ENCODE measurements around the gene PPP2R1A. TPM values are rescaled to one million over a fixed set of nuclear protein-coding genes. Genes with fewer than 3 reads are reported as not detected.

PPP2R1A gene
- total RNA-seq, 1 donor from 2014 or later: 332 TPM

DNA sequence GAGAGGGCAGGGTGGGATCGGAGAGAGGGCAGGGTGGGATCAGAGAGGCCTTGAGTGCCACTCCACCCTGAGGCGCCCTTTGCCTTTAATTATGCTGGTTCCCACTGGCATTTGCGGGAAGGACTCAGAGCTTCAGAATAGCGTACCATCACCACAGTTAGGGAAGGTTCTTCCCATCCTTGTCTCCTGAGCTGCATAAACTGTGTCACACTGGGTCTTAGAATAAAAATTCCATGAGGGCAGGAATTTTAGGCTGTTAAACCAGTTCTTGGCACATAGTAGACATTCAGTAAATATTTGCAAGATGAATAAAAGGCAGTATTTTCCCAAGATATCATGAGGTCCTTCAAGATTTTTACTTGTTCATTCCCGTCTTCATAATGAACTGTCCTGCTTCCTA lies 24.4 kb downstream of the PPP2R1A start:
- Mint-ChIP-seq H3K27ac (ENCODE audit: unreplicated experiment) (no peak overlapping the region), H3K4me3 (ENCODE audit: unreplicated experiment) (no peak overlapping the region), H3K4me1 (ENCODE audit: low read depth, unreplicated experiment) (no peaks in the 10 kb centered on the region), H3K36me3 (ENCODE audit: low read depth, unreplicated experiment) (peaks cover 43% of the 10 kb centered on the region), H3K27me3 (ENCODE audit: low read depth, unreplicated experiment) (no peaks in the 10 kb centered on the region), H3K9me3 (ENCODE audit: unreplicated experiment) (peaks cover 2% of the 10 kb centered on the region)
- Histone ChIP-seq H3K79me2 (ENCODE audit: insufficient read depth, low read length) (peaks cover 24% of the 10 kb centered on the region), H2AFZ (ENCODE audit: low read depth, low read length) (no peak overlapping the region), H4K20me1 (ENCODE audit: insufficient read depth, low read length) (peaks cover 35% of the 10 kb centered on the region), H3K27me3 (ENCODE audit: insufficient read depth, low read length) (no peaks in the 10 kb centered on the region), H3K4me3 (ENCODE audit: insufficient read depth, low read depth, low read length) (no peak overlapping the region), H3K4me2 (ENCODE audit: low read length) (no peak overlapping the region), H3K27ac (ENCODE audit: low read depth, low read length) (no peak overlapping the region), H3K36me3 (ENCODE audit: insufficient read depth, low read length) (peaks cover 68% of the 10 kb centered on the region), H3K9ac (ENCODE audit: low read length) (no peak overlapping the region), H3K9me3 (ENCODE audit: insufficient read depth, low read depth, low read length) (no peaks in the 10 kb centered on the region), H3K4me1 (ENCODE audit: insufficient read depth, low read length) (no peaks in the 10 kb centered on the region)
- peak; percentile 10 for DNase-seq (ENCODE audit: low read depth)
- no peak for FAIRE-seq
- no peak for TF ChIP-seq EZH2 (IDR thresholded peaks at IDR 0.05; ENCODE audit: insufficient read depth, low read length)
- TF ChIP-seq, protein P1, sequence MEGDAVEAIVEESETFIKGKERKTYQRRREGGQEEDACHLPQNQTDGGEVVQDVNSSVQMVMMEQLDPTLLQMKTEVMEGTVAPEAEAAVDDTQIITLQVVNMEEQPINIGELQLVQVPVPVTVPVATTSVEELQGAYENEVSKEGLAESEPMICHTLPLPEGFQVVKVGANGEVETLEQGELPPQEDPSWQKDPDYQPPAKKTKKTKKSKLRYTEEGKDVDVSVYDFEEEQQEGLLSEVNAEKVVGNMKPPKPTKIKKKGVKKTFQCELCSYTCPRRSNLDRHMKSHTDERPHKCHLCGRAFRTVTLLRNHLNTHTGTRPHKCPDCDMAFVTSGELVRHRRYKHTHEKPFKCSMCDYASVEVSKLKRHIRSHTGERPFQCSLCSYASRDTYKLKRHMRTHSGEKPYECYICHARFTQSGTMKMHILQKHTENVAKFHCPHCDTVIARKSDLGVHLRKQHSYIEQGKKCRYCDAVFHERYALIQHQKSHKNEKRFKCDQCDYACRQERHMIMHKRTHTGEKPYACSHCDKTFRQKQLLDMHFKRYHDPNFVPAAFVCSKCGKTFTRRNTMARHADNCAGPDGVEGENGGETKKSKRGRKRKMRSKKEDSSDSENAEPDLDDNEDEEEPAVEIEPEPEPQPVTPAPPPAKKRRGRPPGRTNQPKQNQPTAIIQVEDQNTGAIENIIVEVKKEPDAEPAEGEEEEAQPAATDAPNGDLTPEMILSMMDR (IDR thresholded peaks at IDR 0.05; ENCODE audit: insufficient read depth, low read depth, low read length): no peak

DNA sequence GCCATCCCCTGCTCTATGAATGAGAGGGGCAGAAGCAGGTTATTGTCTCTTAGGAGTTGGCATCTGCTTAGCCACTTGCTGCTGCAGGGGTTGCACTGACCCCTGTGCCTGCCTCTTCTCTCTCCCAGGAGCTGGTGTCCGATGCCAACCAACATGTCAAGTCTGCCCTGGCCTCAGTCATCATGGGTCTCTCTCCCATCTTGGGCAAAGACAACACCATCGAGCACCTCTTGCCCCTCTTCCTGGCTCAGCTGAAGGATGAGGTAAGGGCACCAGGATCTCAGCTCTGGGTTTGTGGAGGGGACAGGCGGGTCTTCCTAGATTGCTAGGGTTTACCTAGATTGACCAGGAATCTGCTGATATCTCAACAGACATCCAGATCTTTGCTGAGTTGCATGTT lies 26.5 kb downstream of the PPP2R1A start:
- H2AFZ ChIP-seq (ENCODE audit: low read depth, low read length): no peak overlapping the region
- H3K27me3 ChIP-seq (ENCODE audit: insufficient read depth, low read length): no peaks in the 10 kb centered on the region
- Mint-ChIP-seq H3K27ac (ENCODE audit: unreplicated experiment) (no peak overlapping the region), H3K4me3 (ENCODE audit: unreplicated experiment) (no peak overlapping the region), H3K27me3 (ENCODE audit: low read depth, unreplicated experiment) (no peaks in the 10 kb centered on the region), H3K9me3 (ENCODE audit: unreplicated experiment) (peaks cover 1% of the 10 kb centered on the region), H3K4me1 (ENCODE audit: low read depth, unreplicated experiment) (no peaks in the 10 kb centered on the region), H3K36me3 (ENCODE audit: low read depth, unreplicated experiment) (peaks cover 48% of the 10 kb centered on the region)
- DNase-seq (ENCODE audit: low read depth) (no peak), FAIRE-seq (no peak)
- H3K9me3 ChIP-seq (ENCODE audit: insufficient read depth, low read depth, low read length): no peaks in the 10 kb centered on the region
- no peak overlapping the region for H3K27ac ChIP-seq (ENCODE audit: low read depth, low read length)
- peaks cover 41% of the 10 kb centered on the region for H4K20me1 ChIP-seq (ENCODE audit: insufficient read depth, low read length)
- no peaks in the 10 kb centered on the region for H3K4me1 ChIP-seq (ENCODE audit: insufficient read depth, low read length)
- H3K4me3 ChIP-seq (ENCODE audit: insufficient read depth, low read depth, low read length): no peak overlapping the region
- H3K36me3 ChIP-seq (ENCODE audit: insufficient read depth, low read length): peaks cover 75% of the 10 kb centered on the region
- H3K4me2 ChIP-seq (ENCODE audit: low read length): no peak overlapping the region
- H3K79me2 ChIP-seq (ENCODE audit: insufficient read depth, low read length): peaks cover 11% of the 10 kb centered on the region
- TF ChIP-seq, protein P1 (IDR thresholded peaks at IDR 0.05; ENCODE audit: insufficient read depth, low read depth, low read length): no peak
- TF ChIP-seq EZH2 (IDR thresholded peaks at IDR 0.05; ENCODE audit: insufficient read depth, low read length): no peak
- no peak overlapping the region for H3K9ac ChIP-seq (ENCODE audit: low read length)

DNA sequence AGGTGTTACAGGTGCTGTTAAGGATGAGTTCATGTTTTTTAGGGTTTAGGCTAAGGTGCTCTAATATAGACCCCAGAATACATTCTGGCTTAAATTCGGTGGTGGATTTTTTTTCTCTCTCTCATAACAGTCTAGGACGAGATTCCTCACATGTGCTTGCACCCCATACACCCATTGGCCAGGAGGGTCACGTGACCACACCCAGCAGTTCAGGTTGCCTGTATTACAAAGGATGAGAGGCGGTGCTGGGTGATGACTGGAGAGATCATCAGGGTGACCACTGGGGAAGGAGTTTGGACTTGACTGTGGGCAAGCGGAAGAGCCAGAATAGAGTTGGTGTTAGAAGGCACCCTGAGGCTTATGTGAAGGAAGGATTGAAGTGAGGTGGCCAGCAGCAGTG lies 27.7 kb downstream of the PPP2R1A start:
- peaks cover 76% of the 10 kb centered on the region for H3K36me3 ChIP-seq (ENCODE audit: insufficient read depth, low read length)
- H3K9me3 ChIP-seq (ENCODE audit: insufficient read depth, low read depth, low read length): no peaks in the 10 kb centered on the region
- no peak overlapping the region for H3K27ac ChIP-seq (ENCODE audit: low read depth, low read length)
- Mint-ChIP-seq H3K36me3 (ENCODE audit: low read depth, unreplicated experiment) (peaks cover 53% of the 10 kb centered on the region), H3K4me3 (ENCODE audit: unreplicated experiment) (no peak overlapping the region), H3K27me3 (ENCODE audit: low read depth, unreplicated experiment) (no peaks in the 10 kb centered on the region), H3K9me3 (ENCODE audit: unreplicated experiment) (no peaks in the 10 kb centered on the region), H3K4me1 (ENCODE audit: low read depth, unreplicated experiment) (no peaks in the 10 kb centered on the region), H3K27ac (ENCODE audit: unreplicated experiment) (no peak overlapping the region)
- DNase-seq (ENCODE audit: low read depth) (no peak), FAIRE-seq (no peak)
- no peak overlapping the region for H3K9ac ChIP-seq (ENCODE audit: low read length)
- no peak overlapping the region for H3K4me2 ChIP-seq (ENCODE audit: low read length)
- peaks cover 44% of the 10 kb centered on the region for H4K20me1 ChIP-seq (ENCODE audit: insufficient read depth, low read length)
- H2AFZ ChIP-seq (ENCODE audit: low read depth, low read length): no peak overlapping the region
- no peaks in the 10 kb centered on the region for H3K27me3 ChIP-seq (ENCODE audit: insufficient read depth, low read length)
- TF ChIP-seq, protein P1 (IDR thresholded peaks at IDR 0.05; ENCODE audit: insufficient read depth, low read depth, low read length): no peak
- no peak for TF ChIP-seq EZH2 (IDR thresholded peaks at IDR 0.05; ENCODE audit: insufficient read depth, low read length)
- no peaks in the 10 kb centered on the region for H3K4me1 ChIP-seq (ENCODE audit: insufficient read depth, low read length)
- no peak overlapping the region for H3K4me3 ChIP-seq (ENCODE audit: insufficient read depth, low read depth, low read length)
- peaks cover 7% of the 10 kb centered on the region for H3K79me2 ChIP-seq (ENCODE audit: insufficient read depth, low read length)

All from astrocyte (in vitro differentiated cells and primary cell).